Heart right ventricle (tissue), 16 donors: ENCODE results near the gene DBI. TPM values are rescaled to one million over a fixed set of nuclear protein-coding genes. Genes with fewer than 3 reads are reported as not detected.

Source experiments
- ATAC-seq, 8 donors: fragments of 200-7000 bp; cut with Tn5 transposase; one replicate each; pipeline ENCODE4 v1.9.1; 2020; ENCODE audit warnings: mild to moderate bottlenecking in 8 of 8, moderate library complexity in 8 of 8, moderate number of reproducible peaks in 1 of 8
- DNase-seq, 2 donors: peaks; one replicate each; pipeline ENCODE4 v3.0.0-alpha.2; 2020
- H3K27ac ChIP-seq, 10 donors: fragments of 200-600 bp; sonication (generic) in 2 of 10; one replicate each; pipeline versions ENCODE4 v1.5.0 to v1.8.0; 2020 to 2022; ENCODE audit warnings: mild to moderate bottlenecking in 3 of 10
- H3K27me3 ChIP-seq, 7 donors: fragments of 200-600 bp; one replicate each; pipeline ENCODE4 v1.8.0; 2021 to 2022; ENCODE audit warnings: mild to moderate bottlenecking in 2 of 7
- H3K36me3 ChIP-seq, 9 donors: fragments of 200-600 bp; sonication (generic) in 1 of 9; one replicate each; pipeline versions ENCODE4 v1.5.0 to v1.8.0; 2020 to 2022; ENCODE audit warnings: mild to moderate bottlenecking in 2 of 9
- H3K4me1 ChIP-seq, 9 donors: fragments of 200-600 bp; sonication (generic) in 1 of 9; one replicate each; pipeline versions ENCODE4 v1.5.0 to v1.8.0; 2020 to 2022; ENCODE audit warnings: mild to moderate bottlenecking in 4 of 9
- H3K4me3 ChIP-seq, 10 donors: fragments of 200-600 bp; sonication (generic) in 2 of 10; one replicate each; pipeline versions ENCODE4 v1.5.0 to v1.8.0; 2020 to 2022; ENCODE audit warnings: mild to moderate bottlenecking in 7 of 10, moderate library complexity in 2 of 10
- H3K9me3 ChIP-seq, 11 donors: fragments of 200-600 bp in 10 of 11; sonication (generic) in 2 of 11; one replicate each; pipeline versions ENCODE4 v1.5.0 to v1.8.0; 2013 to 2022; ENCODE audit warnings: mild to moderate bottlenecking in 2 of 11, control low read depth in 1 of 11, moderate library complexity in 1 of 11
- WGBS, 2 donors: extraction: QIAGEN DNeasy Blood & Tissue Kit; methylation state at CpG; one replicate each; pipeline ENCODE4 v1.1.7; 2013; ENCODE audit warnings: inconsistent platforms in 1 of 2; 5-methylcytosine and 5-hydroxymethylcytosine counted together
- intact Hi-C, 10 donors: fragments of 100-400 bp; cut with DNase I; formaldehyde crosslinking; loops; one replicate each; pipeline versions ENCODE4 v1.11.1 to v1.14.2; 2022
- polyA plus RNA-seq, 2 donors: library from polyadenylated mRNA; stranded (reverse); fragments of 200-250 nt; gene quantifications; one replicate each; pipeline ENCODE4 v1.2.3, GENCODE V29; 2013
- total RNA-seq, 10 donors: library from RNA; stranded (reverse); fragmentation: NEBNext Ultra II Directional in 3 of 10; extraction: Animal tissue kit (Norgen Biotek cat#: 25700) in 3 of 10; gene quantifications; one replicate each; pipeline versions ENCODE4 v1.2.1 to v1.2.4, GENCODE V29; 2021 to 2023
- TF ChIP-seq, protein P1 (sequence below), 9 donors: fragments of 200-600 bp; sonication (generic) in 2 of 9; IDR thresholded peaks; one replicate each; pipeline versions ENCODE4 v1.5.0 to v1.8.0; 2021 to 2022; ENCODE audit warnings: antibody characterized with exemption in 9 of 9, mild to moderate bottlenecking in 5 of 9, moderate library complexity in 1 of 9
- donor health status: Arrhythmogenic right ventricular cardiomyopathy.
- donor health status: ischemic (EF 13 %, LVEDD 7.1; RV severe dilation, severe dysfunction).
- donor health status: healthy with polysubstance abuse.
- donor health status: DM: no; HTN: yes; CAD: no.
- donor health status: DM: no; HTN: no; CAD: no.
- donor health status: ischemic (EF 25% LVEDD 6.9; RV normal size, moderate dysfunction).
- donor health status: ischemic (EF 25% LVEDD 5.7; RV mildly dilated, moderate dysfunction).
- donor health status: healthy.
- donor health status: DM: yes; HTN: yes; CAD: no.
- donor health status: Ischemic cardiomyopathy.
- donor health status: ischemic (EF 35%, LVEDD 5.7; RV mildly dilated, moderate dysfunction).
- donor health status: nonischemic (EF 11% LVEDD 7.7; RV severe dilation, severe dysfunction).
- donor health status: DM: yes; HTN: yes; CAD: no.
- donor health status: PGD.
- donor health status: ischemic (EF 29% LVEDD 5.4; RV normal size, mild dysfunction).
- donor health status: nonischemic (EF 23%, LVEDD 6.1; RV moderate dilation, normal function).

Gene DBI
- total and polyA plus RNA-seq, 12 donors, result 195 to 502 (median 274) TPM

DNA sequence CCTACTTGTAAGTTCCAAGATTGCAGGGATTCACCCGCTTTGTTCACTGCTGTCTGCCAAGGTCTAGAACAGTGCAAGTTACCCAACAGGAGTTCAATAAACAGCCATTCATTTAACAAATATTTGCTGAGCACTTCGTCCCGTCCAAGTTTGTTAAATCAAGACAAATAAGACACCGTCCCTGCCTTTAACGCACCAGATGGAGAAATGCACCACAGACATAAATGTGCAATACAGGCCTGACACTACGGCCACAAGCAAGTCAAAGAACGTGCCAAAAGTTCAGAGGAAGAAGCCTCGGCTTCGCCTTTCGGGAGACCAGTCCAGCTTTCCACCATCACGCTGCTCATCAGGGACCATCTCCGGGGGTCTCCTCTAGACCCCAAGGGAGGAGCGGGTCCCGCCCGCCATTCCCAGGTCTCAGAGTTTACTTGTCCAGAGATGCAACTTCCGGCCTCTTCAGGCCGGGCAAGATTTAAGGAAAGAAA is 572 bp upstream of the DBI start:
- H3K36me3 ChIP-seq, result peaks cover 0 to 33% (median 23%) of the 10 kb centered on the region in 9 donors
- ATAC-seq, result peak in 7 of 8 donors; percentile 1 to 12 (median 3)
- H3K4me3 ChIP-seq, result peak overlapping the region; percentile 43 to 93 (median 72)
- intact Hi-C loops, result loop anchor here in 5 of 10 donors (2.0 to 10.0 kb wide), 4 partner anchors 49 to 54 kb away; no protein-coding TSS in a partner anchor
- H3K27me3 ChIP-seq, result no peaks in the 10 kb centered on the region
- whole genome bisulfite sequencing, 2 donors, result 2 to 3% methylated on average over 17 of the region's 17 CpGs
- TF ChIP-seq, protein P1, sequence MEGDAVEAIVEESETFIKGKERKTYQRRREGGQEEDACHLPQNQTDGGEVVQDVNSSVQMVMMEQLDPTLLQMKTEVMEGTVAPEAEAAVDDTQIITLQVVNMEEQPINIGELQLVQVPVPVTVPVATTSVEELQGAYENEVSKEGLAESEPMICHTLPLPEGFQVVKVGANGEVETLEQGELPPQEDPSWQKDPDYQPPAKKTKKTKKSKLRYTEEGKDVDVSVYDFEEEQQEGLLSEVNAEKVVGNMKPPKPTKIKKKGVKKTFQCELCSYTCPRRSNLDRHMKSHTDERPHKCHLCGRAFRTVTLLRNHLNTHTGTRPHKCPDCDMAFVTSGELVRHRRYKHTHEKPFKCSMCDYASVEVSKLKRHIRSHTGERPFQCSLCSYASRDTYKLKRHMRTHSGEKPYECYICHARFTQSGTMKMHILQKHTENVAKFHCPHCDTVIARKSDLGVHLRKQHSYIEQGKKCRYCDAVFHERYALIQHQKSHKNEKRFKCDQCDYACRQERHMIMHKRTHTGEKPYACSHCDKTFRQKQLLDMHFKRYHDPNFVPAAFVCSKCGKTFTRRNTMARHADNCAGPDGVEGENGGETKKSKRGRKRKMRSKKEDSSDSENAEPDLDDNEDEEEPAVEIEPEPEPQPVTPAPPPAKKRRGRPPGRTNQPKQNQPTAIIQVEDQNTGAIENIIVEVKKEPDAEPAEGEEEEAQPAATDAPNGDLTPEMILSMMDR (IDR thresholded peaks at IDR 0.05), result no peak
- peaks cover 9 to 70% (median 53%) of the 10 kb centered on the region in 9 donors for H3K4me1 ChIP-seq
- peak overlapping the region; percentile 73 to 96 (median 91) for H3K27ac ChIP-seq
- no peak for DNase-seq
- H3K9me3 ChIP-seq, result no peaks in the 10 kb centered on the region

DNA sequence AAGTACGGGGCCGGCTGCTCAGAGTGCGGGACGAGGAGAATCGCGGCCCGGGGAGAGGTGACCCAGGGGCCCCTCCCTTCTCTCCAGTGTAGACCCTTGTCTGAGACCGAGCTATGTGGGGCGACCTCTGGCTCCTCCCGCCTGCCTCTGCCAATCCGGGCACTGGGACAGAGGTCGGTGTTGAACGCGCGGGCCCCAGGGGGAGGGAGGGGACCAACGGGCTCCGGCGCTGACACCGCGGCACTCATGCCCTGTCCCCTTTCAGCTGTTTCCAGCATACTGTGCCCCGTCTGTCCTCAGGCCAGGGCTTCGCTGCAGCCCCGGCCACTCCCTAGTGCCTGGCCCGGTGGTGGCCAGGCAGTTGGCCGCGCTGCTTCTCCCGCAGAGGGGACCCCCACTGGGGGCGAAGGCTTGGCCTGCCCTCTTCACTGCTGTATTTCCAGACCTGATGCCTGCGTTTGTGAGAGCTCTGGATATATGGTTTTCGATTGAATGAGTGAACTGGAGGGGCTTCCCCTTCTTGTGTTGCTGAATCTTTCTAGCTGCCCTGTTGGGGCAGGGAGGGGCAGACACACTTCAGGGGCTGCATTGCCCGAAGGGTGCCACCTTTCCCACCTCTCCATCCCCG is 809 bp downstream of the DBI start:
- peaks cover 0 to 47% (median 36%) of the 10 kb centered on the region in 9 donors for H3K36me3 ChIP-seq
- peak overlapping the region; percentile 43 to 93 (median 72) for H3K4me3 ChIP-seq
- H3K9me3 ChIP-seq, result no peaks in the 10 kb centered on the region
- WGBS, 2 donors, result 7 to 8% methylated on average over 27 to 32 of the region's 32 CpGs
- DNase-seq, result peak; percentile 73 to 75
- TF ChIP-seq, protein P1 (IDR thresholded peaks at IDR 0.05), result peak in 1 of 9 donors; percentile 10
- ATAC-seq, result peak; percentile 39 to 78 (median 70)
- intact Hi-C loops, result loop anchor here in 5 of 10 donors (1.0 to 10.0 kb wide), 5 partner anchors 20 to 55 kb away; no protein-coding TSS in a partner anchor
- no peaks in the 10 kb centered on the region for H3K27me3 ChIP-seq
- H3K4me1 ChIP-seq, result peaks cover 9 to 63% (median 48%) of the 10 kb centered on the region in 9 donors
- peak overlapping the region; percentile 35 to 96 (median 91) for H3K27ac ChIP-seq

DNA sequence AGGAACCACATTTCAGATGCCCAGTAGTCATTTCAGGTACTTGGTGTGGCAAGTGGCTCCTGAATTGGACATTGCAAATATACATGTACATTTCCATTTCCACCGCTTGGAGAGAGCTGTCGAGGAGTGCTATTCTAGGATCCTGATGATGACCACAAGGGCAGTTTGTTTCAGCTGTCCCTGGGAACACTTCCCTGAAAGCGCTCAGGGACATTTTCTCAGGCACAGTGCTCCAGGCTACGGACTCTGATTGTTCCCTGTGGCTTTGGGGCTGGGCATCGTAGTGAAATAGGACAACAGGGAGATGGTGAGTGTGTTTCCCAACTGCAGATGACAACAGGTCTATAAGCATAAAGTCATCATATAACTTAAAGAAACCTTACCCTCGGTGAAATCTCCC is 3.1 kb downstream of the DBI start:
- H3K4me3 ChIP-seq, result no peak overlapping the region
- H3K27ac ChIP-seq, result peak overlapping the region in 7 of 10 donors; percentile 27 to 91 (median 53)
- TF ChIP-seq, protein P1 (IDR thresholded peaks at IDR 0.05), result peak in 4 of 9 donors; percentile 17 to 32 (median 24)
- DNase-seq, result peak in 1 of 2 donors; percentile 29
- ATAC-seq, result peak in 2 of 8 donors; percentile 14 to 36
- intact Hi-C loops, result loop anchor here in 4 of 10 donors (5.0 to 10.0 kb wide), 3 partner anchors 53 to 58 kb away; no protein-coding TSS in a partner anchor
- peaks cover 0 to 19% (median 0%) of the 10 kb centered on the region in 11 donors for H3K9me3 ChIP-seq
- peaks cover 8 to 70% (median 59%) of the 10 kb centered on the region in 9 donors for H3K36me3 ChIP-seq
- peaks cover 9 to 56% (median 47%) of the 10 kb centered on the region in 9 donors for H3K4me1 ChIP-seq
- WGBS, 2 donors, result 50 to 68% methylated on average over 6 of the region's 6 CpGs
- no peaks in the 10 kb centered on the region for H3K27me3 ChIP-seq

DNA sequence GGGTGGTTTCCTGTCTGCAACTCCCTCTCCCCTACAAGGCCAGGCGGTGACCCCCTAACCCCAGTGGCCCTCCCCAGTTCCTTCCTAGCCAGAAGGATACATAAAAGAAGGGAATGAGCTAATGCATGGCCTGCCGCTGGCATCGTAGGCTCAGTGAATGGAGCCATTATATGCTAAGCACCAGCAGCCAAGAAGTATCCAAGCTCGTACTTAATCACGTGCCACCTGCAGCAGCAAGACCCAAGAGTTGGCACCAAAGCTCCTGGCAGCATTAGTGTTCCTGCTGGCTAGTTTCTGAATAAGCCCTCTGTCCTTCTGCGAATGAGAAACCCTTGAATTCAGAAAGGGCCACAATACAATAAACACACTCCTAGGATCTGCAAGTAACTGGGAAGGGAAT is 4.3 kb downstream of the DBI start:
- intact Hi-C loops, result no loop called here
- 65 to 76% methylated on average over 6 of the region's 6 CpGs for WGBS, 2 donors
- no peak for ATAC-seq
- Histone ChIP-seq H3K9me3 (peaks cover 0 to 19% (median 0%) of the 10 kb centered on the region in 11 donors), H3K27ac (peak overlapping the region in 3 of 10 donors; percentile 23 to 53 (median 51)), H3K36me3 (peaks cover 8 to 73% (median 61%) of the 10 kb centered on the region in 9 donors), H3K4me3 (no peak overlapping the region), H3K4me1 (peaks cover 7 to 45% (median 35%) of the 10 kb centered on the region in 9 donors), H3K27me3 (no peaks in the 10 kb centered on the region)
- no peak for DNase-seq
- TF ChIP-seq, protein P1 (IDR thresholded peaks at IDR 0.05), result no peak
